Adipose tissue (tissue), 3 donors: ENCODE measurements around the gene SAMD14. TPM values are rescaled to one million over a fixed set of nuclear protein-coding genes. Genes with fewer than 3 reads are reported as not detected.

Experiments
- H3K27ac ChIP-seq: one replicate; pipeline ENCODE4 v1.5.1; 2013; ENCODE audit warnings: low read depth, low read length
- WGBS, 3 donors: extraction: QIAGEN DNeasy Blood & Tissue Kit; methylation state at CpG; one replicate each; pipeline ENCODE4 v1.1.7; 2013; 5-methylcytosine and 5-hydroxymethylcytosine counted together
- polyA plus RNA-seq, 3 donors: library from polyadenylated mRNA; stranded (reverse); fragments of 200-250 nt; gene quantifications; one replicate each; pipeline ENCODE4 v1.2.3, GENCODE V29; 2013
- donor health status: healthy with polysubstance abuse.
- donor health status: Bipolar disorder and iron deficiency.
- donor health status: healthy.

SAMD14 gene
- polyA plus RNA-seq, 3 donors = 0.46 to 1.4 (median 1.3) TPM

DNA sequence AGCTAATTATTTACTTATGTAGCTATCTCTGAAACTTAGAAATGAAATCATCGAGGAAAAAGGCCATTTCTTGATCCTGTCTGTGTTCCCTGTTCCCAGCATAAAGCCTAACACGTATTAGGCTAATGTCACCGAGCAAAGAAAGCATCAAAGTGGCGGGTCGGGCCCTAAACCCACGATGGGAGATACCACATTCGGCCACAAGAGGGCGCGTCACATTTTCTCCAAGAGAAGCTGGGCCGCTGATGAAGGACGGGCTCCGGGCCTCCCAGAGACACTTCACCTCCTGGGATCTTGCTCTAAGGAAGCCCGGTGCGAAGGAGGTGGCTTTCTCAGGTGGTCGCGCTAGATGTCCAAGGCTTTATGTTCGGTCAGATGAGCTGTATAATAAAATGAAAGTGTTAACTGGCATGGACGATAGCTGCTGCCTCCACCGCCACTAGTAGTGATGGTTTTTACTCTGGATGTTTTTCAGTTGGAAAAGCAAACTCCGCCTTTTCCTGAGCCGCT is 35.7 kb downstream of the SAMD14 start:
- WGBS, 3 donors = 0 to 1% (median 0%) methylated on average over 21 of the region's 21 CpGs
- no peak overlapping the region for H3K27ac ChIP-seq

DNA sequence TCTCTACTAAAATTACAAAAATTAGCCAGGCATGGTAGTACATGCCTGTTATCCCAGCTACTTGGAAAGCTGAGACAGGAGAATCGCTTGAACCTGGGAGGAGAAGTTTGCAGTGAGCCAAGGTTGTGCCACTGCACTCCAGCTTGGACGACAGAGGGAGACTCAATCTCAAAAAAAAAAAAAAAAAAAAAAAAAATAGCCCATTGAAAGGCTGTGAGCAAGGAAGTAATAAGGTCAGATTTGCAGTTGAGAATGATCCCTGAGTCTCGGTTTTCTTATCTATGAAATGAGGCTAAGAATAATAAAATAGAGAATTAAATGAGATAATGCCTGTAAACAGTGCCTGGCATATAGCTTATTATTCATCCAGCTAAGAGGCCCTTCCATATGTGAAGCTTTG is 36.2 kb downstream of the SAMD14 start:
- H3K27ac ChIP-seq = no peak overlapping the region
- WGBS, 3 donors = 27 to 40% (median 40%) methylated on average over 3 of the region's 3 CpGs

DNA sequence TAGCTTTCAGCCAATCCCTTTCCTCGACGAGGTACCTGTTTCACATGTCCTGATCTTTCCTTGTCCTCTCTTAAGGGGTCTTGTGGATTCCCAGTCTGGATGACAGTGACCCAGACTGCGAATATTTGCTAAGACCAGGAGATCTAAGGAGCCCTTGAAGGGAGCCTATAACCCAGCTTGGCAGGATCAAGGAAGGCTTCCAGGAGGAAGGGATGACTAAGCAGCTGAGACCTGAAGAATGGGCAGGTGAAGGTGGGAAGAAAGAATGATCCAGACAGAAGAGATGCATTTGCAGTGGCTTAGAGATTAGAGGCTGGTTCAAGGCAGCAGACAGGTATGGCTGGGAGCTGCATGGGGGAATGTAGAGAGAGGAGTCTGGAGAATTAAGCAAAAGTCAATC is 36.7 kb downstream of the SAMD14 start:
- no peak overlapping the region for H3K27ac ChIP-seq
- WGBS, 3 donors = 88 to 92% (median 90%) methylated on average over 3 of the region's 3 CpGs

DNA sequence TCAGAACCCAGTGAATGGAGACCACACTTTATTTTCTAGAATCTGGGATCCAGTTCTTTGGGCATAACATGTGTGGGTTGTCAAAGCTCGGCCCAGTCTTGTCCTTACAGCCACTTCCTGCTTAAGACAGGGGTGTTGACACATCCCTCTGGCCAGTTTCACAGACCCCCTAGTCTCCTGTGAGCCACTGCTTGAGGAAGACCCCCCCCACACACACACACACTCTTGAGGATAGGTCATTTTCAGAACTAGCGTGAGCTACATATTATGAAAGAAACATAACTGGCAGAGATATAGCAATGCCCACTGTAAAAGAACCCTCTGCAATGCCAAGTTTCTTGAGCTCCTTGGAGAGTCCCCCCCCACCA is 38.1 kb downstream of the SAMD14 start:
- H3K27ac ChIP-seq = no peak overlapping the region
- WGBS, 3 donors = 71 to 83% (median 74%) methylated on average over 2 of the region's 2 CpGs

DNA sequence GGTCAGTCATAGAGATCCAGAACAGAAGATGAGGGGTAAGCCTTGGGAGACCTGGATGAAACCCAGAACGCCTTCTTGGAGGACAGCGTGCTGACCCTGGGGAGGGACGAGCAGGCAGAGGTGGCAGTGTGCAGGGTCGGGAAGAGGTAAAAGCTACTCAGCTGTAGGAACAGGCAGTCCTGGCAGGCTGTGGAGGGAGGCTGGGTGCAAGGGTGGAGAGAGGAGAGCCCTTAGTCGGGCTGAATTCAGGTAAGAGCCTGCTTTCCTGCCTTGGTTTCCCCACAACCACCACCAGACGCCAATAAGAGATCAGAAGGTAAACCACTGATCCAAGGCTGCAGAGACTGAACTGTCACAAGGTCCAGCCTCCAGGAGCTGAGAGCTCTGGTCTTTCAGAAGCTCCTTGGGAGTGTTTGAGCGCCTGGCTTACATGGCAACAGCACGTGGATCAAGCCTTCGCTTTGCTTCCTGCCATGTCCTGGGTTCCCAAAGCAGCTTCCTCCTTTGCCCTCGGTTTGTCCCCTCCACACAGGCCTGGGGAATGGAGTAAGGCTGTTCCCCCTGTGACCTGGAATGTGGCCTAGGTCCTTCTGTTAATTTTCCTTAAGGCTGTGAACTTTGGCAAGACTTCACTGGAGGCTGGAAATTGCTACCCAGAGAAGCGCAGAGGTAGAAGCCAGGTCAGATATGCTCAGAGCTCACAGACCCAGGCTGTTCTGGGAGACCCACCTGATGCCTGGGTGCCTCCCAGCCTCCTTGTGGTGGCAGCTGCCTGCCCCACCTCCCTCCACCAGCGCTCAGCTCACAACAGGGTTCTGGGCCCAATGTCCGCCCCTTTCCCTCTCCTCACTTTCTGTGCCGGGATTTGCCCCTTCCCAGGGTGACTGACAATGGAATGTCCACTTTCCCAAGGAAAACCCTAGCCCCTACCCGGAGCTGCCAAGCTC is 38.7 kb downstream of the SAMD14 start:
- H3K27ac ChIP-seq = no peak overlapping the region
- 65 to 77% (median 67%) methylated on average over 15 of the region's 15 CpGs for WGBS, 3 donors

DNA sequence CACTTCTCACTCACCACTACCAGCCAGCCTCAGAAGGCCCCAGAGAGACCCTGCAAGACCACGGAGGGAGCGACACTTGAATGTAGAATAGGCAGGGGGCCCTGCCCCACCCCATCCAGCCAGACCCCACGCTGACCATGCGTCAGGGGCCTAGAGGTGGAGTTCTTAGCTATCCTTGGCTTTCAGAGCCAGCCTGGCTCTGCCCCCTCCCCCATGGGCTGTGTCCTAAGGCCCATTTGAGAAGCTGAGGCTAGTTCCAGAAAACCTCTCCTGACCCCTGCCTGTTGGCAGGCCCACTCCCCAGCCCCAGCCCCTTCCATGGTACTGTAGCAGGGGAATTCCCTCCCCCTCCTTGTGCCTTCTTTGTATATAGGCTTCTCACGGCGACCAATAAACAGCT is 39.9 kb downstream of the SAMD14 start:
- H3K27ac ChIP-seq = no peak overlapping the region
- WGBS, 3 donors = 76 to 88% (median 85%) methylated on average over 6 of the region's 6 CpGs

DNA sequence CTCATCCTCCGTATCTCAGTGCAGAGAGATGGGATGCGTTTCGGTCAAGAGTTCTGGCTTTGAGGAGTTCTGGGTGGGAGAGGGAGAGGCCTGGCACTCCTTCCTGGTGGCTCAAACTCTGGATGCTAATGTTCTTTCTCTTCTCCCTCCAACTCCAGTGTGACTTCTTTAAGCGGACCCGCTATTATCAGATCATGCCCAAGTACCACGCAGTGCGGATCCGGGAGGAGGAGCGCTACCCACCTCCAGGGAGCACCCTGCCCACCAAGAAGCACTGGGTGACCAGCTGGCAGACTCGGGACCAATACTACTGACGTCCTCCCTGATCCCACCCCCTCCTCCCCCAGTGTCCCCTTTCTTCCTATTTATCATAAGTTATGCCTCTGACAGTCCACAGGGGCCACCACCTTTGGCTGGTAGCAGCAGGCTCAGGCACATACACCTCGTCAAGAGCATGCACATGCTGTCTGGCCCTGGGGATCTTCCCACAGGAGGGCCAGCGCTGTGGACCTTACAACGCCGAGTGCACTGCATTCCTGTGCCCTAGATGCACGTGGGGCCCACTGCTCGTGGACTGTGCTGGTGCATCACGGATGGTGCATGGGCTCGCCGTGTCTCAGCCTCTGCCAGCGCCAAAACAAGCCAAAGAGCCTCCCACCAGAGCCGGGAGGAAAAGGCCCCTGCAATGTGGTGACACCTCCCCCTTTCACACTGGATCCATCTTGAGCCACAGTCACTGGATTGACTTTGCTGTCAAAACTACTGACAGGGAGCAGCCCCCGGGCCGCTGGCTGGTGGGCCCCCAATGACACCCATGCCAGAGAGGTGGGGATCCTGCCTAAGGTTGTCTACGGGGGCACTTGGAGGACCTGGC is 40.8 kb downstream of the SAMD14 start:
- 84 to 86% (median 86%) methylated on average over 25 of the region's 25 CpGs for WGBS, 3 donors
- H3K27ac ChIP-seq = no peak overlapping the region

DNA sequence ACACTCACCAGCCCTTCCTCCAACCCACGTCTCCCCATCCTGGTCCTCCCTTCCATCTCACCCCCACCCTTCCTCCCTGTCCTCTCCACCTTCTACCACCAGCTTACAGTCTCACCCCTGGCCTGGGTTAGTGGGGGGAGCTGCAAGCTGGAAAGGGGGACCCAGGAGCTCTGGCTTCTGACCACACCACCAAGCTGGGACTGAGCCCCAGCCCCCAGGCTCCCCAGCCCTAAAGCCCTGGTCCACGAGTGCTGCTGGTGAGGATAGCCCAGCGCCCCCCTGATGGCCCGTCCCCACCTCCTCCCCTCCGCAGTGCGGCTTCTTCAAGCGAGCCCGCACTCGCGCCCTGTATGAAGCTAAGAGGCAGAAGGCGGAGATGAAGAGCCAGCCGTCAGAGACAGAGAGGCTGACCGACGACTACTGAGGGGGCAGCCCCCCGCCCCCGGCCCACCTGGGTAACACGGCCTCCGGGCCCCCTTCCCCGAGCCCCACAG is 42.0 kb downstream of the SAMD14 start:
- H3K27ac ChIP-seq = no peak overlapping the region
- 79 to 86% (median 84%) methylated on average over 19 of the region's 19 CpGs for WGBS, 3 donors

DNA sequence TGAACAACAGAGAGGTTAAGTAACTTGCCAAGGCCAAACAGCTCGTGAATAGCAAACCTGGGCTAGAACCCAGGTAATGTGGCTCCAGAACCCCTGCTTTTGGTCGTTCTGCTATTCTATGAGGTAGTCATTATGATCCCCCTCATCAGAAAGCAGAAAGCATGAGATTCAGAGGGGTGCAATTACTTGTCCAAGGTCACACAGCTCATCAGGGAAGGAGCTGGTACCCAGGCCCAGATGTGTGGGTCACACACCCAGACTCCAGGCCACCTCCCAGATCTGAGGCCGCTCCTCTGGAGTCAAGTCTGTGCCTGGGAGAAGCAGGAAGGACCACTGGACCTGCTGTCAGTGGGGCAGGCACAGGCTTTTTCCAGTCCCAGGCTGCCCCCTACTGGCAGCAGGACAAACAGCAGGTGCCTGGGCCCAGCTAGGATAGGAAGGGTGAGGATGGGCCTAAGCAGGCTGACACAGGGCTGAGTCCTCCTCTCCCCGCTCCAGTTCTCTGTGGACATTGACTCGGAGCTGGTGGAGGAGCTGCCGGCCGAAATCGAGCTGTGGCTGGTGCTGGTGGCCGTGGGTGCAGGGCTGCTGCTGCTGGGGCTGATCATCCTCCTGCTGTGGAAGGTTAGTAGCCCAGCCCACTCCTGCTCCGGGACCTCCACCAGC is 42.6 kb downstream of the SAMD14 start:
- 37 to 57% (median 50%) methylated on average over 7 to 10 of the region's 10 CpGs for WGBS, 3 donors
- no peak overlapping the region for H3K27ac ChIP-seq

DNA sequence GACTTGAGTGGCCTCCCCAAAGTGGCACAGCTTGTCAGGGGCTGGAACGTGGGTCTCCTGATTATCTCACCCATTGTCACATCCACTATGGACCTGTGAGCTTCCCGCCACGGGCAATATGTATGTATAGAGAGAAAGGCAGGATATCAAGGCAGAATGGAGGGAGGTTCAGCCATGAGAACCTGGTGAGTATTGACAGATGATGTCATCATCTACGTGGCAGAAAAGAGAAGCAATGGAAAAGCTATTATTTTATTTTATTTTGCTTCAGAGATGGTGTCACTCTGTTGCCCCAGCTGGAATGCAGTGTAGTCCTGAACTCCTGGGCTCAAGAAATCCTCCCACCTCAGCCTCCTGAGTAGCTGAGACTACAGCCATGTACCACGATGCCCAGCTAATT is 48.2 kb downstream of the SAMD14 start:
- 80 to 87% (median 83%) methylated on average over 5 of the region's 5 CpGs for WGBS, 3 donors
- no peak overlapping the region for H3K27ac ChIP-seq

DNA sequence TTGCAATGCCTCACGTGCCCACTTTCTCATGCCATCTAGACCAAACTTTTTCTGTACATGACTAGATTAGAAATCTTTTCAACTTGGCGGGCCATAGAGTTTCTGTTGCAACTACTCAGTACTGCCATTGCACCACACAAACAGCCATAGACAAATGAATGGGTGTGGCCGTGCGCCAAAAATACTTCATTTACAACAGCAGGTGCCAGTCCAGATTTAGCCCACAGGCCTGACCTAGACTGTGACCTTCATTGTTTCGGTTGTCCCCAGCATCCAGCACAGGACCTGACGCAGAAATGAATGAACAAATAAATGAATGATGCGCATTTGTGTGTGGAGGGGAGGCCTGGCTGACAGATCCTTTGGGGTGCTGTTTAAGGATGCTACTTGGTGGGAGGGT is 49.1 kb downstream of the SAMD14 start:
- H3K27ac ChIP-seq = no peak overlapping the region
- WGBS, 3 donors = 86 to 91% (median 88%) methylated on average over 7 of the region's 7 CpGs

DNA sequence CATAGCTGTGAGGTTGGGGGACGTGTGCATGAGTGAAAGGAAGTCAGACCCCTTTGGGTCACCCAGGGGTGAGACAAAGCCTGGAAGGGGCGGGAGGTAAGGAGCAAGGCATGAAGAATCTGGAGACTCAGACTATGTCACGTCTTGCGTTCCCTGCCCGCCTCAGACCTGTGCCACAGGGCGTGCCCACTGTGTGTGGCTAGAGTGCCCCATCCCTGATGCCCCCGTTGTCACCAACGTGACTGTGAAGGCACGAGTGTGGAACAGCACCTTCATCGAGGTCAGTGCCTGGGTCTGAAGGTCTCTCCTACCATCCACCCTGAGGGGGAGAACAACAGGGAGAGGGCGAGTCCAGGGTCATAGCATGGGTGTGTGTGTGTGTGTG is 49.9 kb downstream of the SAMD14 start:
- no peak overlapping the region for H3K27ac ChIP-seq
- WGBS, 3 donors = 82 to 92% (median 89%) methylated on average over 11 of the region's 11 CpGs

DNA sequence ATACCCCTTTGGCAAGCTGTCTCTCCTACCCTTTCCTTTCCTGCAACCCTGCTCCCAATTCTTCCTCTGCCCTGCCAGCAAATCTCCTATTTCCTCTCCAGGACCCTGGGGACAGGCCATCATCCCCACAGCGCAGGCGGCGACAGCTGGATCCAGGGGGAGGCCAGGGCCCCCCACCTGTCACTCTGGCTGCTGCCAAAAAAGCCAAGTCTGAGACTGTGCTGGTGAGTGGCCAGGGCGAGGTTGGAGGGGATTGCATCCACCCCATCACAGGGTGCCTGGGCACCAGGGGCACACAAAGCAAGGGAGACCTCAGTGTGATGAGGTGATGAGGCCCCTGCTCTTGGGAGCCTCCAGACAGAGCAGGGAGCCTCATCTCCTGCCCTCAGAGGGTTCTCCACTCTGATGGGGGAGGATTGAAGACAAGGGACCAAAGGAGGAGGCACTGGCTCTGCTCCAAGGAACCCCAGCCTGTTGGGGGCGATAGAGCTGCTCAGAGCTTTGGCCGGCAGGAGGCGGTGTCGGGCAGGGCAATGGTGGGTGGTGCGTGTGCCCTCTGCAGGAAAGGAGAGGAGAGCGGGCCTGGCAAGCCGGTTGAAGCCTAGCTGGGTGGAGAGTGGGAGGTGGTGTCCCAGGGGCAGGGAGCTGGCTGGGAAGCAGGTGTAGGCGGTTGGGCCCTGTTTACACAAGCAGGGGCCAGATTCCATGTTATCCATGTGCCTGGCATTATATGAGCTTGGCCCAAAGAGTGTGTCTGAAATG is 50.4 kb downstream of the SAMD14 start:
- WGBS, 3 donors = 68 to 85% (median 69%) methylated on average over 12 of the region's 12 CpGs
- no peak overlapping the region for H3K27ac ChIP-seq

DNA sequence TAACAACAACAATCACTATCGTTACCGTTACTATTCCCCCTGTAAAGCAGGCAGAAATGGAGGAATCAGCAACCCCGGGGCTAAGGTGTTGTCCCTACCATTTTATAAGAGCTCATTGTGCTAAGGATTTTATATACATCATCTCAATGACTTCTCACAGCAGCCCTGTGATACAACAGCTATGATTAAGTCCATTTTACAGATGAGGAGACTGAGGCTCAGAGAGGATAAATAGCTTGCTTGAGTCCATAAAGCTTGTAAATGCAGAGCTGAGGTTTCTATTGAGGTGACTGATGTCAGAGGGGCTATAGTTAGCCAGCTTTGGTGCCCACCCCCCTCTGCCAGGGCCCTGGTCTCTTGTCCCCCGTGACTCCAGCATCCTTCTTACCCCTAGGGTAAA is 51.5 kb downstream of the SAMD14 start:
- no peak overlapping the region for H3K27ac ChIP-seq
- 93 to 95% (median 94%) methylated on average over 4 of the region's 4 CpGs for WGBS, 3 donors

DNA sequence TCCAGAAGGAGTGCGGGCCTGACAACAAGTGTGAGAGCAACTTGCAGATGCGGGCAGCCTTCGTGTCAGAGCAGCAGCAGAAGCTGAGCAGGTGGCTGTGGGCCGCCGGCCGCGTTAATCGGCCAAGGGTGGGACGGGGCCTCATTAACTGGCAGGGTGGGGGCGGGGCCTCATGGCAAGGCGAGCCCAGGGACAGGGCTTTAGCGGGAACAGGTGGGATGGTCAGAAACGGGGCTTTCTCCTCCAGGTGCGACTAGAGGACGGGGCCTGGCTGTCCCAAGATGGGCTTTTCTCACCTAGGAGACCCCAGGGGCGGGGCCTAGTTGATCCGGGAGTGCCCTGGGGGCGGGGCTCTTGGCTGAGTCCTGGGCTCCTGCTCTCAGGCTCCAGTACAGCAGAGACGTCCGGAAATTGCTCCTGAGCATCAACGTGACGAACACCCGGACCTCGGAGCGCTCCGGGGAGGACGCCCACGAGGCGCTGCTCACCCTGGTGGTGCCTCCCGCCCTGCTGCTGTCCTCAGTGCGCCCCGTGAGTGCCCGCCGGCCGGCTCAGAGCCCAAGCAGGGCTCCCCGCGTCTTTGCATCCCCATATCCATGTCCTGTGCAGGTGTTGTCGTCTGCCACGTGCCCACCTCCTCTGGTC is 53.2 kb downstream of the SAMD14 start:
- H3K27ac ChIP-seq = no peak overlapping the region
- WGBS, 3 donors = 59 to 79% (median 62%) methylated on average over 39 of the region's 39 CpGs

DNA sequence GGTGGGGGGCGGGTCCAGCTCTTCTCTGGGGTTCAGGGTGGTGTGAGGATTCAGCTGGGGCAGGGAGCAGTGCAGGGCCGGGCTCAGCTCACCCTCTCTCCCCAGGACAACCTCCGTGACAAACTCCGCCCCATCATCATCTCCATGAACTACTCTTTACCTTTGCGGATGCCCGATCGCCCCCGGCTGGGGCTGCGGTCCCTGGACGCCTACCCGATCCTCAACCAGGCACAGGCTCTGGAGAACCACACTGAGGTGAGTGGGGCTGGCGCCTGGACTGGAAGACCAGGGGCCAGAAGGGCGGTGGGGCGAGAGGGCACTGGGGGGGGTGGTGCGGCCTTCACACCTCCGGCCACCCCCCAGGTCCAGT is 53.8 kb downstream of the SAMD14 start:
- H3K27ac ChIP-seq = no peak overlapping the region
- 89 to 93% (median 91%) methylated on average over 13 to 16 of the region's 16 CpGs for WGBS, 3 donors

DNA sequence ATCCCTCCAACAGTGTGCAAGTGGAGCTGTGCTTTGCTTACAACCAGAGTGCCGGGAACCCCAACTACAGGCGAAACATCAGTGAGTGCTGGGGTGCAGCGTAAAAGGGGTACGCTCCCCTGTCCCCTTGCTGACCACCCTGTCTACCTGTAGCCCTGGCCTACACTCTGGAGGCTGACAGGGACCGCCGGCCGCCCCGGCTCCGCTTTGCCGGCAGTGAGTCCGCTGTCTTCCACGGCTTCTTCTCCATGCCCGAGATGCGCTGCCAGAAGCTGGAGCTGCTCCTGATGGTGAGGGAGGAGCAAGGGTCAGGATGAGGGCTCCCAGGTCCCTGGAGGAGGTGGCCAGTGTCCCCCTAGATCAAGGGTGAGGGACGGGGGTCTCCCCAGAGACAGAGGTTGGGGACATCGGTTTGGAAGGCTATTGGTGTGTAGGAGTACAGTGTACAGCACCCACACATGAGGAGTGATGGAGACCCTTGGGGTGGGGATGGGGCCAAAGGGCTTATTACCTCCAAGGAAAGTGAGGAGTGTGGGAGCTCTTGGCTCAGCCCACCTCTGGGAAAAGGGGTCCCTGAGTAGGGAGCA is 54.4 kb downstream of the SAMD14 start:
- H3K27ac ChIP-seq = no peak overlapping the region
- WGBS, 3 donors = 94 to 96% (median 94%) methylated on average over 16 of the region's 16 CpGs
